Thymus (tissue), 11 donors: ENCODE results near the gene SIMC1. TPM values are rescaled to one million over a fixed set of nuclear protein-coding genes. Genes with fewer than 3 reads are reported as not detected.
A peak's percentile ranks its signal among the peaks of the same experiment; 100 is the strongest.
"Not testable (repeated sequence)": the region's sequence is repeated elsewhere in the genome, so short reads cannot be mapped to it uniquely, and the experiment has no call there.

Source experiments
- DNase-seq, 9 donors: peaks; one replicate each; pipeline ENCODE4 v3.0.0-alpha.2; 2013; ENCODE audit warnings: low spot score in 9 of 9, low read depth in 6 of 9, missing footprints in 1 of 9
- H3K27ac ChIP-seq, 2 donors: one replicate each; pipeline ENCODE4 v1.5.1; 2013; ENCODE audit warnings: control low read depth in 1 of 2, low read depth in 1 of 2, low read length in 1 of 2, mild to moderate bottlenecking in 1 of 2, moderate library complexity in 1 of 2
- H3K27me3 ChIP-seq, 2 donors: one replicate each; pipeline ENCODE4 v1.5.1; 2013; ENCODE audit warnings: low read length in 1 of 2; ENCODE audit not compliant: control insufficient read depth in 2 of 2, insufficient read depth in 1 of 2
- H3K36me3 ChIP-seq, 2 donors: one replicate each; pipeline ENCODE4 v1.5.1; 2013; ENCODE audit warnings: low read length in 1 of 2, mild to moderate bottlenecking in 1 of 2, moderate library complexity in 1 of 2; ENCODE audit not compliant: control insufficient read depth in 2 of 2, insufficient read depth in 2 of 2
- H3K4me1 ChIP-seq, 2 donors: one replicate each; pipeline ENCODE4 v1.5.1; 2013; ENCODE audit warnings: low read length in 2 of 2; ENCODE audit not compliant: control insufficient read depth in 2 of 2, insufficient read depth in 2 of 2
- H3K4me3 ChIP-seq, 2 donors: one replicate each; pipeline ENCODE4 v1.5.1; 2013; ENCODE audit warnings: low read length in 2 of 2, control low read depth in 1 of 2, mild to moderate bottlenecking in 1 of 2
- H3K9me3 ChIP-seq, 2 donors: one replicate each; pipeline ENCODE4 v1.5.1; 2013; ENCODE audit warnings: low read length in 1 of 2, mild to moderate bottlenecking in 1 of 2; ENCODE audit not compliant: control insufficient read depth in 2 of 2, insufficient read depth in 1 of 2
- WGBS: extraction: QIAGEN DNeasy Blood & Tissue Kit; methylation state at CpG from one replicate; pipeline ENCODE4 v1.1.7; 2013; 5-methylcytosine and 5-hydroxymethylcytosine counted together
- polyA plus RNA-seq: library from polyadenylated mRNA; stranded (reverse); fragments of 200-250 nt; gene quantifications from one replicate; pipeline ENCODE4 v1.2.3, GENCODE V29; 2013
- total RNA-seq: library from RNA; stranded (reverse); fragments of 120-200 nt; gene quantifications from one replicate; pipeline ENCODE4 v1.2.4, GENCODE V29; 2013
- donor health status: healthy.

SIMC1 gene
- total and polyA plus RNA-seq, 2 donors, result 5.3 to 10.2 TPM

- not testable (repeated sequence) for H3K4me1 ChIP-seq, H3K9me3 ChIP-seq, DNase-seq, H3K27ac ChIP-seq, H3K4me3 ChIP-seq, H3K36me3 ChIP-seq
- WGBS, result 93% methylated on average over 10 of the region's 10 CpGs
- peaks cover 8 to 29% of the 10 kb centered on the region in 2 donors for H3K27me3 ChIP-seq
These were observed 34.7 kb upstream of the SIMC1 start for GRCh38 chr5:176203535-176203934.

- not testable (repeated sequence) for DNase-seq, H3K4me3 ChIP-seq, H3K36me3 ChIP-seq, H3K27me3 ChIP-seq, H3K27ac ChIP-seq, H3K9me3 ChIP-seq, H3K4me1 ChIP-seq
- WGBS, result 87% methylated on average over 23 of the region's 23 CpGs
These were observed 23.7 kb upstream of the SIMC1 start for GRCh38 chr5:176214466-176215021.

GRCh38 chr5:176216393-176216916 is 21.8 kb upstream of the SIMC1 start:
- not testable (repeated sequence) for H3K4me1 ChIP-seq, H3K36me3 ChIP-seq, H3K4me3 ChIP-seq, H3K27me3 ChIP-seq, H3K9me3 ChIP-seq, DNase-seq, H3K27ac ChIP-seq
- 71% methylated on average over 9 of the region's 9 CpGs for WGBS

GRCh38 chr5:176217188-176217729 is 21.0 kb upstream of the SIMC1 start:
- H3K36me3 ChIP-seq, H3K4me1 ChIP-seq, H3K9me3 ChIP-seq, H3K4me3 ChIP-seq, DNase-seq, H3K27me3 ChIP-seq, H3K27ac ChIP-seq: not testable (repeated sequence)
- WGBS, result 91% methylated on average over 5 of the region's 5 CpGs

DNA sequence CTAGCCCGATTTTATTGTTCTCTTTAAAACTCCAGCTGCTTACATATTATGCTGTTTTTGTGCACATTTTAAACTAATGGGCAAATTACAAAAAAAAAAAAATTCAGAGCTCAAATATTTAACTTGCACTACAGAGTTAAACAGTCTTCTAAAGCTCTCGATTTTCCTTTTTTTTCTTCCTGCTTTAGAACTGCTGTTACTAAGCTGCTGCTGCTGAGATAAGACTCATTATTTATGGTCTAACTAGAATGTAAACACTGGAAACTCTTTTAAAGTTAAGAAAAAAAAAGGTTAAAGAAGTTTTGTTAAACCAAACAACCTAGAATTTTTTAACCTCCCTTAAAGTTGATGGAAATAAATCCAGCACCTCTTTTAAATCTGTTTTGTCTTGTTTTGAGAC is 20.5 kb upstream of the SIMC1 start:
- WGBS, result 44% methylated on average over 2 of the region's 2 CpGs
- H3K4me1 ChIP-seq, H3K9me3 ChIP-seq, H3K4me3 ChIP-seq, DNase-seq, H3K27me3 ChIP-seq, H3K27ac ChIP-seq, H3K36me3 ChIP-seq: not testable (repeated sequence)

GRCh38 chr5:176222006-176222405 is 16.2 kb upstream of the SIMC1 start:
- not testable (repeated sequence) for H3K4me3 ChIP-seq, H3K27ac ChIP-seq, H3K9me3 ChIP-seq, H3K27me3 ChIP-seq, H3K36me3 ChIP-seq, DNase-seq, H3K4me1 ChIP-seq
- 97% methylated on average over 37 of the region's 38 CpGs for WGBS

DNA sequence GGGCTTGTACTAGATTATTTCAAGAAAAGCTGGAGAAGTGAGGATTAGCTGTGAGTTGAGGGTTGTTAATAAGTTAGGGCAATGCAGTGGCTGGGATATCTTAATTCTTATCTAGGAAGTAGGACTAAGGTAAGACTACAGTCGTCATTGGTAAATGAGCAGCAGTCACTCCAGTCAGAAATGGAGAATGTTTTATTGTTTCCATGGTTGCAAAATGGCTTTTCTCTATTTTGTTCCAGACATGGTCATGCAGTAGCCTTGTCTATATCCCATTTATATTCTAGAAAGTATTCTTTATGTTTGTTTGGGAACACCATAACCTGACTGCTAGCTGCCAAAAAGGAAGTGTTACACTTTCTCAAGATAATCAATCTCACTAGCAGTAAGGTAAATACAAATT is 9.9 kb upstream of the SIMC1 start:
- not testable (repeated sequence) for H3K4me1 ChIP-seq, H3K27ac ChIP-seq, H3K4me3 ChIP-seq, H3K9me3 ChIP-seq, DNase-seq, H3K36me3 ChIP-seq, H3K27me3 ChIP-seq
- WGBS, result 85% methylated on average over 1 of the region's 1 CpG

GRCh38 chr5:176233253-176233652 is 5.0 kb upstream of the SIMC1 start:
- WGBS, result 99% methylated on average over 5 of the region's 5 CpGs
- DNase-seq, H3K27me3 ChIP-seq, H3K4me1 ChIP-seq, H3K4me3 ChIP-seq, H3K27ac ChIP-seq, H3K36me3 ChIP-seq, H3K9me3 ChIP-seq: not testable (repeated sequence)

DNA sequence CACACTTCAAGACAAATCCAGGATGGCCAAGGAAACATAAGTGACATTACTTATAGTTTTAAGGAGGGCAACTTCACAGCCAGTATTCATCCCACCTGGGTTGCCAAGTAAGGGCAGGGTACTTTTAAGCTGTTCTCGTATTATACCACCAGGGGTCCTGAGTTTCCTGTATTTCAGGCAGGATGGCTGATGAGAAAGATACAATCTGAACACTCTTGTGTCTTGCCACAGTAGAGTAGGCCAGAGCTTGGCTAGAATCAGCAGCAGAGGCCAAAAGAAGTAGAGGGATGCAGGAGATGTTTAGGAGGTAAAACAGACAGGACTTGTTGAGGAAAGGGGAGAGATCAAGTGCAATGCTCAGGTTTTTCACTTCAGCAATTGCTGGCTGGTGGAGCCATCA is 3.1 kb upstream of the SIMC1 start:
- 0% methylated on average over 1 of the region's 1 CpG for WGBS
- not testable (repeated sequence) for H3K9me3 ChIP-seq

More for the DNA sequence above, 3.1 kb upstream of the SIMC1 start:
- not testable (repeated sequence) for H3K36me3 ChIP-seq, H3K27me3 ChIP-seq, H3K4me3 ChIP-seq, H3K4me1 ChIP-seq, H3K27ac ChIP-seq
- DNase-seq, result peak in 8 of 9 donors; percentile 32 to 77 (median 36)
